Measurements from ENCODE around the gene PTPN7. TPM values are rescaled to one million over a fixed set of nuclear protein-coding genes. Genes with fewer than 3 reads are reported as not detected.

PTPN7 gene
- total RNA-seq, 1 donor from 2014 or later: 1.3 TPM

DNA sequence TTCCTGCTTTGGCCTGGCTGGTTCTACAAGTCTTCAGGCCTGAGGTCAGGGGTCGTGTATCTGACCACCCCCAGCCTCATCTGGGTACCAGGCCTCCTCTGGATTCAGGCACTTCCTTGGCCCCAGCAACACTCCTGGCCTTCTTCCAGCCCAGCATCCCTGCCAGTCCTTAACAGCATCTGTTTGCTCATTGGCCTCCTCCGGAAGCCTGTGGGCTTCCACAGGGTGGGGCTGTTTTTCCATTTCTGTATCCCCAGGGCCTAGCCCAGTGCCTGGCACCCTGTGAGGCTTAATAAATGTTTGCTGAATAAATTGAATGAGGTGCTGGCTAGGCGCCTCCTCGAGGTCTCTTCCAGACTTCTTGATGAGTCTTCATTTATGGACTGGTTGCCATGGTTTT is 59.2 kb downstream of the PTPN7 start:
- TF ChIP-seq, protein P1, sequence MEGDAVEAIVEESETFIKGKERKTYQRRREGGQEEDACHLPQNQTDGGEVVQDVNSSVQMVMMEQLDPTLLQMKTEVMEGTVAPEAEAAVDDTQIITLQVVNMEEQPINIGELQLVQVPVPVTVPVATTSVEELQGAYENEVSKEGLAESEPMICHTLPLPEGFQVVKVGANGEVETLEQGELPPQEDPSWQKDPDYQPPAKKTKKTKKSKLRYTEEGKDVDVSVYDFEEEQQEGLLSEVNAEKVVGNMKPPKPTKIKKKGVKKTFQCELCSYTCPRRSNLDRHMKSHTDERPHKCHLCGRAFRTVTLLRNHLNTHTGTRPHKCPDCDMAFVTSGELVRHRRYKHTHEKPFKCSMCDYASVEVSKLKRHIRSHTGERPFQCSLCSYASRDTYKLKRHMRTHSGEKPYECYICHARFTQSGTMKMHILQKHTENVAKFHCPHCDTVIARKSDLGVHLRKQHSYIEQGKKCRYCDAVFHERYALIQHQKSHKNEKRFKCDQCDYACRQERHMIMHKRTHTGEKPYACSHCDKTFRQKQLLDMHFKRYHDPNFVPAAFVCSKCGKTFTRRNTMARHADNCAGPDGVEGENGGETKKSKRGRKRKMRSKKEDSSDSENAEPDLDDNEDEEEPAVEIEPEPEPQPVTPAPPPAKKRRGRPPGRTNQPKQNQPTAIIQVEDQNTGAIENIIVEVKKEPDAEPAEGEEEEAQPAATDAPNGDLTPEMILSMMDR (IDR thresholded peaks at IDR 0.05; ENCODE audit: unreplicated experiment): no peak
- no peak for DNase-seq (ENCODE audit: low spot score)
- Mint-ChIP-seq H3K27ac (ENCODE audit: unreplicated experiment) (no peak overlapping the region), H3K4me1 (ENCODE audit: unreplicated experiment) (no peaks in the 10 kb centered on the region), H3K36me3 (ENCODE audit: low read depth, unreplicated experiment) (no peaks in the 10 kb centered on the region), H3K27me3 (ENCODE audit: unreplicated experiment) (peaks cover 3% of the 10 kb centered on the region), H3K9me3 (ENCODE audit: unreplicated experiment) (no peaks in the 10 kb centered on the region), H3K4me3 (ENCODE audit: unreplicated experiment) (no peak overlapping the region)

Other genes with a start within 250 kb of the PTPN7 start
- not detected for gene LMOD1, start 214.1 kb downstream of the PTPN7 start, total RNA-seq (ENCODE audit: unreplicated experiment)
- 45.7 TPM for gene TIMM17A, start 205.1 kb downstream of the PTPN7 start, total RNA-seq (ENCODE audit: unreplicated experiment)
- gene RNPEP, start 178.0 kb downstream of the PTPN7 start, total RNA-seq (ENCODE audit: unreplicated experiment): 70.1 TPM
- 0.56 TPM for gene ELF3, start 150.0 kb downstream of the PTPN7 start, total RNA-seq (ENCODE audit: unreplicated experiment)
- gene GPR37L1, start 37.7 kb downstream of the PTPN7 start, total RNA-seq (ENCODE audit: unreplicated experiment): not detected
- 38.8 TPM for gene ARL8A, start 15.9 kb downstream of the PTPN7 start, total RNA-seq (ENCODE audit: unreplicated experiment)
- gene LGR6, start 33.2 kb upstream of the PTPN7 start, total RNA-seq (ENCODE audit: unreplicated experiment): 0.23 TPM
- gene UBE2T, start 181.3 kb upstream of the PTPN7 start, total RNA-seq (ENCODE audit: unreplicated experiment): 10.4 TPM
- 7.2 TPM for gene PPP1R12B, start 188.1 kb upstream of the PTPN7 start, total RNA-seq (ENCODE audit: unreplicated experiment)